Middle frontal gyrus (tissue), 1 donor: ENCODE results near the gene KAZN.
A peak's percentile ranks its signal among the peaks of the same experiment; 100 is the strongest.

Source experiments
- DNase-seq: peaks from one replicate; pipeline ENCODE4 v3.0.0-alpha.2; 2015; ENCODE audit warnings: low spot score; ENCODE audit errors: extremely low spot score

The KAZN gene

DNA sequence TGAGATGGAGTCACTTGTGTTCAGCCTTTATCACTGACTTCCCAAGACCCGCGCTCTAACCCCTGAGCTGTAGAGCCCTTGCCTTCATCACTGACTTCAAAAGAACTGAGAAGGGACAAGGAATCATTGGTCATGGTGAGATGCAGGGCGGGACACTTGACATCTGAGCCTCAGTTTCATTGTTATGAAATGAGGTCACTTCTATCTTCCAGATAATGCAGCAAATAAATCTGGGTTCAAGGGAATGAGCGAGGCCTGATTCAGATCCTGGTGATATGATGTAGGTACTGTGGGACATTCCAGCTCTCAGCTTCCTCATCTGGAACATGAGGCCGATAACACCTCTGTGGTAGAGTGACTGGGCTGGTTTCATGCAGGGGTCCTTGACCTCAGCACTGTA, 13.8 kb downstream of the KAZN start:
- no peak for DNase-seq

DNA sequence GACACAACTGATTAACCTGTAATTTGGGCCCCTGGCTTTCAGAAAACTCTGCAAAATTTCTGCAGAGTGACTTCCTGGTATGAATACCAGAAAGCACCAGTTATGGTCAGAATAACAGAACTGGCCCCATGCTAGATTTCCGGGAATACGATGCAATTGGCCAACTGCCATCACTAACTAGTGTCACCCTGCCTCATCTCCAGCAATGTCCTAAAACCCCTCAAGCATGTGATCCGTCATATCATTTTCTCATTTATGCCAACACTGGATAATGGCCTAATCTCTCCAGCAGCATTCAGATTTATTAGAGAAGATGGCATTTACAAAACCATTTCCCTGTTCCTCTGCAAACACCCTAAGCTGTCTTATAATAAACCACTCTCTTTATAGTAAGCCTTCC, 15.4 kb downstream of the KAZN start:
- DNase-seq = no peak

DNA sequence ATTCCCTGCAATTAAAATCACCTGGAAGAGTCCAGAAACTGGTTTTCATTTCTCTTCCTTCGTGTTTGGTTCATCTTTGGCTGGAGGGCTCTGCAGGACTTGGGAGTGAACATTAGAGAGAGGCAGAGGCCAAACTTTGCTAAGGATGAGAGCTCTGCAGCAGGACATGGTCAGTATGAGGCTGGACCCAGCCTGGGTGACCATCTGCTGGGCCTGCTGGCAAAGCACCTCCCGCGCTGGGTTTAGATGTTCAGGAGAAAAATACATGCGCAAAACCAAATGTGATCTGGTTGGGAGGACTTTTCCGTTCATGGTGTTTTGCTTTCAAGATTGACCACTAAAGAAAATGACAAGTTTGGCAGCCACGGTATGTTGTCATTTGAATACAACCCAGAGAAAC, 15.9 kb downstream of the KAZN start:
- DNase-seq = no peak

DNA sequence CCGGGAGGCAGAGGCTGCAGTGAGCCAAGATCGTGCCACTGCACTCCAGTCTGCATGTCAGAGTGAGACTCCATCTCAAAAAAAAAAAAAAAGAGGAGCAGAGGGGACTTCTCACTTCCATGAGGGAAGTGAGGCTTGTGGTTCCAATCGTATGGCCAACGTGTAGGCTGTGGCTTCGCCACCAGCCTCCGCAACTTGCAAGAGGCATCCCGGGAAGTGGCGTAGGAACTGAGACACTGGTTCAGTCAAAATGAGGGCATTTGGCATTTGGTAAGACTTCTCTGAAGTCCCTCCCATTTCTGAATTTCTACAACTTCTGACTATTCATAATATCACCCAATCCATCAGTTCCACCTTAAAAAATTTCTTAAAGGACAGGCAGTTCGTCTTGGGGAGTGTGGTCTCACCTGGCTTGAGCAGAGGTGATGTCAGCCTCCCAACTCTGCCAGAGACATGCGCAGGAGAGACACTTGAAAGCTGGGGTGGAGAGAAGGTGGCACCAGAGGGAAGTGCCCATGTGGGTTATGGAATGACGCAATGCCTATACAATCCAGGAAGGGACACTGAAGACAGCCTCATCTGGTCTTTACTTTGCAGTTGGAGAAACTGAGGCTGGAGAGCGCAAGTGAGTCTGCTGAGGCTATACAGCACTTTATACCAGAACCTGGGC, 17.2 kb downstream of the KAZN start:
- DNase-seq = no peak

DNA sequence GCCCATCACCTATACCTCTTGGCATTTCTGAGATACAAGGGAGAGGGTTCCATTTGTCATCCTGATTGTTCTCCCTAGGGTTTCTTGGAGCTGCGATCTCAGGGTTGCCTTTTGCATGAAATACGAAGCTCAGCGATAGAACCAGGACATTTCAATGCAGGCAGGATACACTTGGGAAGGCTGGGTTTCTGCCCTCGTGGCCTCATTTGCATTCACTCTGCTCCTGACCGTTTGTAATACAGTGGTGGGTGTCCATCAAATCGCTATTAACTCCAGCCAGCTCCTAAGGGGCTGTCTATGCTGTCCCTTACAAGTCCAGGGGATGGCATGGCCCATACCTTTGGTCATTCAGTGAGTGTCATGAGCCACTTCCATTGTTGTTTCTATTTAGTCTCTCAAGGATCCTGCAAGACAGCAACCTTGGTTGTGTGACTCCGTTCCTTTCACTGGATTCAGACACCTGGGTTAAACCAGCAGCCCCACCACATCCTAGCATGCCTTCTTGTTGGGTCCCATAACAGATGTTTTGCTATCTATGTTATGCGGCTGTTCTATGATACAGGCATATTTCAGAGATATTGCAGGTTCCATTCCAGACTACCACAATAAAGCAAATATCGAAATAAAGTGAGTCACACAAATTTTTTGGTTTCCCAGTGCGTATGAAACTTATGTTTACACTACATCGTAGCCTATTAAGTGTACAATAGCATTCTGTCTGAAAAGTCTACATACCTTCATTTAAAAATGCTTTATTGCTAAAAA, 18.3 kb downstream of the KAZN start:
- DNase-seq = no peak

DNA sequence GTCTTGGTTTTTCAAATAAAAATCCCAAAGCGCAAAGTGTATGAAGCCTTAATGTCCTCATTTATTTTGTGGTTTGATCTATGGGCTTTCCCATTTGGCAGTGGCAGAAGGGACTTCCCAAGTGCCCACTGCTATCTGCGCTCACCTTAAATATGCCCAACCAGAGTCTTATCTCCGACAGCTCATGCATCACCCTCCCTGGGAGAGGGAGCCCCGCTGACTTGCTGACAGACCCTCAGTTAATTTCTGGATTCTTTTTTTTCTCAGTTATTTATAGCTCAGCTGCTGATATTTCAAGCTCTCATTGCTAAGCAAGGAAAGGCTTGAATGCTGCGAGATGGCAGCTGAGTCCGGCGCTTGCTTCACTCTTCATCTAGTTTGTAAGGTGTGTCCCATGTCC, 19.3 kb downstream of the KAZN start:
- DNase-seq = no peak

DNA sequence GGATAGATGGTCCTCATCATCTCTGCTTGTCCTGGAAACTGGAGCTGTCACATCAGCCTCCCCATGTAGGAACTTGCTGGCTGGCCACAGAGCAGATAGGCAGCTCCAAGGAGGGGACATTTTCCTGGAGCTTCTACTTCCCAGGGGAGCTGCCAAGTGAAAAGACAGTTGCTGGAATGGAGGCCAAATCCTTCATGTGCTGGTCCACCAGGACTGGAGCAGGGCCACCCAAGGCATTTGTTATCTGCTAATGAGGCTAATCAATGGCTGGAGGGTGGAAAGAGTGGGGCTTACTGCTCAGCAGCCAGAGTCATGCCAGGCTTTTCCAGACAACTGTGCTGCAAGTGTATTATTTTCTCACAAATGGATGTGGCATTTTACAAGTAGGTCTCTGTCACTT, 22.5 kb downstream of the KAZN start:
- DNase-seq = no peak

DNA sequence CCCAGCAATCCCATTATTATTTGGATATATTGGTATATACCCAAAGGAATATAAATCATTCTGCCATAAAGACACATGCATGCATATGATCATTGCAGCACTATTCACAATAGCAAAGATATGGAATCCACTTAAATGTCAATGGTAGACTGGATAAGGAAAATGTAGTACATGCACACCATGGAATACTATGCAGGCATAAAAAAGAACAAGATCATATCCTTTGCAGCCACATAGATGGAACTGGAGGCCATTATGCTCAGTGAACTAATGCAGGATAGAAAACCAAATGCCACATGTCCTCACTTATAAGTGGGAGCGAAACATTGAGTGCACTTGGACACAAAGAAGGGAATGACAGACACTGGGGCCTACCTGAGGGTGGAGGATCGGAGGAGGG, 24.6 kb downstream of the KAZN start:
- DNase-seq = no peak

DNA sequence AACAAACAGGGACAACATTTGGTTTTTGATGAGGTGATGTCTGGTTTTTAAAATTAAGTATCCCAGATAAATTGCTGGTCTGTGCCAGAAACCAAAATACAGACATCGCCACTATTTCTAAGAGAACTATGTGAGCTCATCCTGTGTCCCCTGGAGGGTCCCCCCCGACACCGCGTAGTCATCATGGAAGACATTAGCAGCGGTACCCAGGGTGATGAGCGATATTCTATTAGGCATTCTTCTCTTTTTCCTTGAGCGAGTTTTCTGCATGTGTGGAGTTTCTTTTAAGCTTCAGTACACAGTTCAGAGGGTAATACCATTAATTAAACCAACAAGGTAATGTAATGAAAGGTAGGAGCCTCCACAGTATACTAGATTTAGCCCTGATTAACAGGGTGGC, 26.5 kb downstream of the KAZN start:
- DNase-seq = no peak

DNA sequence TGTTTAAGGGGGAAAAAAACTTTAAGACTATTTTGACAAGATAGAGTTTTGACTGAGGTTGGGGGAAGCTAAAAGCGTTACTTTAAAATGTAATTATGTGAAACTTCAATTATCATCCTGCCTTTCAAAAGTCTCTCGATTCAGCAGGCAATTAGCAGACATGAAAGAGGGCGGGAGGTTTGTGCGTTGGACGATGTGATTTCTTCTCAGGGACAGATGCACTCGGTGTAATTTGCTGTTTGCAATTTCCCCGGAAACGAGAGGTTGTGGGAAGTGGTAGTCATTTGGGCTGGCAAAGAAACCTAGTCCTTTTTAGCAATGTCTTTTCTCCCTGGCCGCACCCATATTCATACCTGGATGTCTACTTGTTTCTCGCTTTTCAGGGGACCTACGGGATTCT, 27.1 kb downstream of the KAZN start:
- no peak for DNase-seq

DNA sequence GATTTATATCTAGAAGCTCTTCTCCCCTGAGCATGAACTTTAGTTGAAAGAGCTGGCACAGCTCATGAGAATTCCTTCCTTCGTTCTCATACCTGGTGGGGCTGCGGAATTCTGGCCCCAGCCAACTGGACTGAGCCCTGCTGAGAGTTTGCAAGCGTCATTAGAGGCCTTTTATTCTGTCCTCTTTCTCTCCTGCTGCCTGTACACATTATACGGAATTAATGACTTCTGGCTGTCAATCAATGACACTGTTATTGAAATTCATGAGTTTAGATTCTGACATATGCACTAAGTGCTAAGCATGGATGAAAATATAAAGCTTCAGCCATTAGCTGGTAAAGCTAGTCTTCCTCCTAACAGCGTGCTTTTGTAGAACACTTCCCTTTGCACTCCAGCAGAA, 27.5 kb downstream of the KAZN start:
- no peak for DNase-seq

DNA sequence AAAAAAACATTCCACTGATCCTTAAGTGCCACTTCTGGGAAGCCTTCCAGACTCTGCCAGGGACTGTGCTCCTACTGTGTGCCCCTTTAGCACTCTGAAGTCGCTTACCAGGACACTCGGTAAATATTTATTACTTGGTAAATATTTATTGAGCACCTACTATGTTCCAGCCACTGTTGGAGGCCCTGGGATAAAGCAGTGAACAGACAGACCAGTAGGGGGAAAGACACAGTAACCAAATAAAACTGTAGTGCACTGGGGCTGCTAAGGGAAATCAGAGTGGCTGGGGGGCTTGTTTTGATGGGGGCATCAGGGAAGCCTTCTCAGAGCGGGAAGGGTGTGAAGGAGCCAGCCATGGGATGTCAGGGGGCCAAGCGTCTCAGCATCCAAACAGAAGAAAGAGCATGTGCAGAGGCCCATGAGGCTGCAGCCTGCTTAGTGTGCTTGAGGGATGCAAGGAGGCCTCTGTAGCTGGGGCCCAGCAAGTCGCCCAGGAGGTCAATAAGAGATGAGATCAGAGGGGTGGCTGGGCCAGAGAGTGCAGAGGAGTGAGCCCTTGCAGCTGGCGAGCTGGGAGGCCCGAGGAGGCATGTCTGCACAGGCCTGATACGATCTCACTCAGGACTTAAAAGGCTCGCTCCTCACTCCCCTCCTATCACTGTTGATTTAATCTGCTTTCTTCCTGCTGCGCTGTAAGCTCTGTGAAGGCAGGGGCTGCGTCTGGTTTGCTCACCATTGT, 28.6 kb downstream of the KAZN start:
- no peak for DNase-seq

DNA sequence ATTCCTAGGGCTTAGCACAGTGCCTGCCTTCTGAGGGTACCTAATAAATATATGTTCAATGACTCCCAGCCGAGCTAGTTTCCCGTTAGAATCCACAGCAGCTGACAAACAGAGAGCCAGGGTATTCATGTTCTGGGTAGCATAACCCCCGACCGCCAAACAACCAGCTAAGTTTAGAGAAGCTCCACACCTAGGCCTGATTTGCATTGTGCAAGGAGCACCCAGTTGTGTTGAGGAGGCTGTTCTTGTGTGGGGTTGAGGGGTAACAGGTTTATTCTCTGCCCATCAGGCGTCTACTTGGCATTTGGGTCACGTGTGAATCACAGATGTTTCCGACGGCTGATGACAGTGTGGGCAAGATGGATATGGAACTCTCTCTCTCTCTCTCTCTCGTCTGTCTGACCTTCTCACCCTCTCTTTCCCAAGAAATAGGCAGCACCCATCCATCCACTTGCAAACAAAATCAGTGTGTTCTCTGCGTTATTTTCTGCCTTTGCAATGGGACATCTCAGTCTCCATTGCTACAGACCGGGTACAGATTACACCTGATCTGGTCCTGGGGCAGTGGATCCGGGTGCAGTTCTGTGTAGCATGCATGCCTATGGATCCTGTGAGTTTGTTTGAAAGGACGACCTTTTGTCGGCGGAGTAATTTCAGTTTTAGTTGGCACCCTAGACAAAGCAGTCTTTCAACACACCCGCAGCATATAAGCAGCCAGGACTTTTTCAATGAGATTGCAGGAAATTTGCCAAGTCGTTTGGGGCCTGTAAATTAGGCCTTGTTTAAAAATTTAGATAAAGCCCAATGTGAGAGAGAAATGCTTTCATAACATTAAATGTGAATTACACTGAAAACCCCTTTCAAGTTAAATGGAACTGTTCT, 29.4 kb downstream of the KAZN start:
- DNase-seq = peak; percentile 72

DNA sequence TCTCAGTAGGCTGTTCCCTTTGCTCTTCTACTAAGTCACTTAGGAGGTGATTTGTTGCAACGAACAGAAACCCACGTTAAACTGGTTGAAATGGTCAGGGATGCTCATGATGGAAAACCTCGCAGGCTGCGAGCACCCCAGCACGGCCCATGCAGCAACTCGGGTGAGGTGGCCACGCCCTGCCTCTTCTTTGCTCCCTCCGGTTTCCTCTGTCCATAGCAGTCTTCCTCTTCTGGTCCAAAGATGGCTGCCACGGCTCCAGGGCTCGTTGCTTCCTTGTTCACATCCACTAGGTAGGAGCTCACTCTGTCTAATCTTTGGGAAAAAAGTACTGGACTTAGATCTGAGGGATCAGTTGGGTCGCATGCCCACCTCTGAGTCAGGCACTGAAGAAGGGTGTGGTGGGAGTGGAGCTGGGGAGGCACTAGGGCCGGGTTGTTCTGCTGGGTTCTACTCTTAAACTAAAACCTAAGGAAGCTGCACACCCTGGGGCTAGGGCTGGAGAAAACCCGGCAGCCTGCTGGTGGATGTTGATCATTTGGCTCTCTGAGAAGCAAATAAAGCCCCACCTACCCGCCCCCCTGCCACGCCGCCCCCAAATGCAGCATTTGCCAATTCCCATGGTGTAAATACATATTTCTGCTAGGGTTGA, 31.0 kb downstream of the KAZN start:
- no peak for DNase-seq

DNA sequence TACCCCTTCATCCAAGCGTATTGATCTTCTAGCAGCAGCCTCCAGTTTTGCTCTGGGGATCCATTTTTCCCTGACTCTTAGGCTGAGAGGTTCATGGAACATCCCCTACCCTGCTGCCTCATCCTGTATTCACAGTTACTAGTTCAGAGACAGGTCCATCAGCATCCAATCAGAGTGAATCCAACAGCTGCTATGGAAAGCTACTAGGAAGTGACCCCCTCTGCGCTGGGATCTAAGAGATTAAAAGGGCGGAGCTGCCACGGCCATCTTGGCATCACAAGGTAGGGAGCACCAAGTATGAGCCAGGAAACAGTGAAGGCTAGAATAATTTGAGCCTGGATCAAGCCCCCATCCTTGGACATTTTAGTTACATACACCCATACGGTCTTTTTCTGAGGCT, 32.5 kb downstream of the KAZN start:
- no peak for DNase-seq

DNA sequence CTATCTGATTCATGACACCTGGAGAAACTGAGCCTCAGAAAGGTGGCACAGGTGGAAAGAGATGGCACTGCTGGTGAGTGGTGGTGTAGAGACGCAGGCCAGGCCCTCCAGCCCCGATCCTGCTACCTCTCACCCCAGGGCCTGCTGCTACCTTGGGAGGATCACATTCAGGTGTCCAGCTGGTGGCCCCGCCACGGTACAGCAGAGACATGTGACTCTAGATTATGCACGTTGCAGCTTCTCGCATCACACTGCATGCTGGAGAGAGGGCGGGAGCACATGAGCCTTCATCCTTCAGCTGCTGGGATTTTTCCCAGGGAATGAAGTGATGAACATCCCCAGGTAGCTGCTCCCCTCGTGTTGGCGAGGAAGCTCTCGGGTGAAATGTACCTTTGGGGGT, 32.9 kb downstream of the KAZN start:
- DNase-seq = no peak

DNA sequence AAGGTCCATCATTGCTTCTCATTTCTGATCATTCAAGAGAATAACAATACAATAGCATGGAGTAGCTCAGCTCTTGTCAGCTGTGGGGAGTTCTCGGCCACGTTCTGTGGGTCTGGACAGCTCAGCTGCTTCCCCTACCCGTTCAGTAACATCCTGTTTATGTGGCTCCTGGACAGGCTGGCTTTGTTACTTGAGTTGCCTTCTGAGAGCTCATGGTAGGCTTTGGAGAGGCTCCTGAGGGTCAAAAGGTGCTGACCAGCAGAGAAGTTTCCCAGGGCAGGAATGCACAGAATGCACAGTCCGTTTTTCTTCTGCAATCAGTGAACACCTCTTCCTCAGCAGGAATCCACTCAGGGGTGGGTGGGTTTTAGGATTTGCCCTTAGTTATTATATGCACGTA, 36.0 kb downstream of the KAZN start:
- no peak for DNase-seq

DNA sequence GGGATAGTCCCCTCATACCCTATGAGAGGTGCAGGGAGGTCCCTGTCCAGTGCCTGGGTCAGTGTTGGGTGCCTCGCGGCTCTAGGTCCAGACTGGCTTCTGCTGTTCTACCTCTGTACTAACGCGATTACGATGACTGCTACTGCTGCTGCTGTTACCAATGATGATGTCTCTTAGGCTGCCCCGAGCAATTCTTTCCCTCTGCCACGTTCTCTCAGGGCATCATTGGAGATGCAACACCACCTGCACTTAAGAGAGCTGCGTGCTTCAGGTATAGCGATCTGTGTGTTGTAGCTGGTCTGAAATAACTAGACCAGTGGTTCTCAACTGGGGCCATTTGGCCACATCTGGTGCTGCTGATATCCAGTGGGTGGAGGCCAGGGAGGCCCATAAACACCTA, 36.9 kb downstream of the KAZN start:
- DNase-seq = no peak

DNA sequence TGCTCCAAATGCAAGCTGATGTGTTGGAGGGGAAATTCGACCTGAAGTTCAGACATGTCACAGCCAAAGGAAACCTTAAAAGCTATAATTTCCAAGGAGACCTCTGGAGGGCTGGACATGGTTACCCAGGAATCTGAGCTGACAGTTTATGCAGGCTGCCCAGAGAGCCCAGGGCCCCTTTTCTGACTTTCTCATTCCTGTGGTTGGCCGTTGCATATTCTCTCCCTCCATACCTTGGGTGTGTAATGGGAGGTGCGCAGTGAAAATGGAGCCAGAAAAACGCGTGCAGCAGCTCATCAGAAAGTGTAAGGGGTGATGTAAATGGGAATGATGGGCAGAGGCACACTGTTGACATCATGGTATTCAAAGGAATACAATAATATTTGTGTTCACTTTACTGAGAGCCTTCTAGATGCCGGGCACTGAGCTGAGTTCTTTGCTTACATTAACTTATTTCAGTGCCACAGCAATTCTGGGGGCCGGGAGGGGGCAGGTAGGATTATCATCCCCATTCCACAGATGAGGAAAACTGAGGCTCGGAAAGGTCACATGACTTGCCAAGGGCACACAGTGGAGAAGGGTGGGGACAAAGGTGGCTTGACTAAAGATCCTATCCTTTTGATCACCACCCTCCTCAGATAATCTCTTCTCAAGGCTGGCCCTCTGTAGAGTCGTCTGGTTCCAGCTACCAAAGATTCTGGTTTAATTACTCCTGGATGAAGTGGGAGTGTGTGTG, 38.6 kb downstream of the KAZN start:
- no peak for DNase-seq

DNA sequence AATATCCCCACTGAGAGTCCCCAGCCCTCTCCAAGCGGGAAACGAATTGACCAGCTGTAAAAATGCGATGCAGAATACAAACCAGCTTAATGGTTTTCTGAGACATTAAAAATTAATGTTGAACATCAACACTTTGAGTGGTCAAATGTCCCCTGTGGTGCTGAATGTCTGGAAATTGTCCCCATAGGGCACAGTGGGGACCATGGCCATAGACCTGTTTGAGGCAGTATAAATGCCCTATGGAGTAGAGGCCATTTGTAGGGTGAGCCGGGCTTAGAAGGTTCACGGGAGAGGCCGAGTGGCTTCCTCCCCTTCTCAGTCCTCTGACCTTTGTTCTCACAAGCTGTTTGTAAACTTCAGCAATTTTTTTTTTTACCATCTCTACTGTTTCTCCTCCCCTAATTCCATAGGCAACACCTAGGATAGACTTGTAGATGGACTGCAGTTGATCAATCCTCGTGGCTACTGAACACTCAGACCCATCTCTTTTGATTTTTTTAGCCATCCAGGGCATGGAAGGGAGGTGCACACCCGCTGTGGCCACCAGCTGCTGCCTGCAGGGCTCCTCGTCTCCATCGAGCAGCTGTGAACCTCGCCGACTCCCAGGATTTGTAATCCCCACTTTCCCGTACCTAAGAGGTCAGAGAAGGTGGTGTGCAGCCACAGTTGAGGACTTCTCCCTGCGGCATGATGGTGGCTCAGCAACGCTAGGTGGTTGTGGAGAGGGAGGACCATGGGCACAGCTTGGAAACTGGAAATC, 41.0 kb downstream of the KAZN start:
- no peak for DNase-seq
